K562 (cell line): ENCODE results near the gene TXNIP. TPM values are rescaled to one million over a fixed set of nuclear protein-coding genes. Genes with fewer than 3 reads are reported as not detected.
A peak's percentile ranks its signal among the peaks of the same experiment; 100 is the strongest.

Experiments
- CC2D1A ChIP-seq: fragments of 450-650 bp; IDR thresholded peaks from 2 replicates; pipeline ENCODE4 v1.6.1; 2017; ENCODE audit warnings: mild to moderate bottlenecking
- CHD1 ChIP-seq: fragments of 200-600 bp; sonication (generic); IDR thresholded peaks from one replicate; pipeline ENCODE4 v1.6.1; 2012; ENCODE audit warnings: mild to moderate bottlenecking, moderate library complexity, low read length, inconsistent platforms
- FOSL1 ChIP-seq: fragments of 200-800 bp; sonication (Bioruptor generic); conservative IDR thresholded peaks from 2 replicates; pipeline ENCODE4 v1.6.1; 2016; ENCODE audit warnings: missing genetic modification characterization, missing compliant biosample characterization
- FOXP1 ChIP-seq: sonication (generic); formaldehyde crosslinking; IDR thresholded peaks from 2 replicates; pipeline ENCODE4 v1.8.0; 2022; ENCODE audit warnings: mild to moderate bottlenecking, missing genetic modification reagents
- GATAD2A ChIP-seq: fragments of 450-650 bp; IDR thresholded peaks from 2 replicates; pipeline ENCODE4 v1.6.1; 2017
- KLF10 ChIP-seq: fragments of 250-450 bp; sonication (Bioruptor Pico); IDR thresholded peaks from 2 replicates; pipeline ENCODE4 v1.6.1; 2021; ENCODE audit warnings: matching md5 sums
- MAFG ChIP-seq: fragments of 450-650 bp; conservative IDR thresholded peaks from 2 replicates; pipeline ENCODE4 v1.6.1; 2016; ENCODE audit warnings: missing genetic modification characterization, missing compliant biosample characterization
- MAFK ChIP-seq: IDR thresholded peaks from 2 replicates; pipeline ENCODE4 v1.6.1; 2011; ENCODE audit warnings: low read length, improper control_type of control experiment
- POLR3A ChIP-seq: IDR thresholded peaks from 2 replicates; pipeline ENCODE4 v1.6.1; 2011; ENCODE audit warnings: borderline replicate concordance, mild to moderate bottlenecking, moderate library complexity; ENCODE audit not compliant: insufficient read length, insufficient read depth; ENCODE audit errors: extremely low read depth
- RHOXF2B ChIP-seq: fragments of 250-450 bp; sonication (Bioruptor Pico); conservative IDR thresholded peaks from 2 replicates; pipeline ENCODE4 v1.5.1; 2021
- SIX5 ChIP-seq, 2 experiments: IDR thresholded peaks; 2 replicates each; pipeline ENCODE4 v1.6.1; 2011; ENCODE audit warnings: low read length in 2 of 2, borderline replicate concordance in 1 of 2, low read depth in 1 of 2, mild to moderate bottlenecking in 1 of 2, moderate library complexity in 1 of 2; ENCODE audit not compliant: insufficient read depth in 1 of 2
- SMAD2 ChIP-seq: fragments of 150-350 bp; IDR thresholded peaks from 2 replicates; pipeline ENCODE4 v1.6.1; 2014; ENCODE audit warnings: low read depth, mild to moderate bottlenecking, low read length
- ZFX ChIP-seq: sonication (generic); formaldehyde crosslinking; IDR thresholded peaks from 2 replicates; pipeline ENCODE4 v1.8.0; 2022; ENCODE audit warnings: mild to moderate bottlenecking, missing genetic modification reagents, moderate library complexity
- ZNF444 ChIP-seq: fragments of 250-450 bp; sonication (Bioruptor Pico); IDR thresholded peaks from 2 replicates; pipeline ENCODE4 v1.4.0; 2020; ENCODE audit warnings: mild to moderate bottlenecking, moderate library complexity
- polyA plus RNA-seq, 8 experiments: library from polyadenylated mRNA; depleted of rRNA in 4 of 8; stranded (reverse) in 5 of 8; unstranded in 3 of 8; fragments of >200 nt; fragmentation: Nextera tagmentation in 2 of 8; fragmentation: Illumina TruSeq in 1 of 8; extraction: Ambion mirVana in 2 of 8; extraction: Trizol in 1 of 8; gene quantifications; 2 replicates each; pipeline versions ENCODE4 v1.2.1 to v1.2.3, GENCODE V29; 2011 to 2014; ENCODE audit warnings: inconsistent platforms in 1 of 8, missing spikeins in 1 of 8
- total RNA-seq, 7 experiments: library from RNA; depleted of rRNA in 6 of 7; stranded (reverse); fragments of >200 nt in 6 of 7; fragmentation: Illumina TruSeq in 2 of 7; extraction: Trizol in 2 of 7; gene quantifications; 2 replicates each; pipeline versions ENCODE4 v1.2.1 to v1.2.3, GENCODE V29; 2011 to 2021; ENCODE audit warnings: low replicate concordance in 1 of 7
- TF ChIP-seq, protein P1 (sequence below): fragments of 250-450 bp; sonication (Bioruptor Pico); IDR thresholded peaks from 2 replicates; pipeline ENCODE4 v1.8.0; 2022; ENCODE audit warnings: inconsistent platforms
- TF ChIP-seq, protein P2 (sequence below): fragments of 250-450 bp; sonication (Bioruptor Pico); IDR thresholded peaks from 2 replicates; pipeline ENCODE4 v1.5.0; 2021
- TF ChIP-seq, protein P3 (sequence below): fragments of 450-650 bp; IDR thresholded peaks from 2 replicates; pipeline ENCODE4 v1.6.1; 2017; ENCODE audit warnings: antibody characterized with exemption, mild to moderate bottlenecking
- TF ChIP-seq, protein P4 (sequence below), 2 experiments: fragments of 450-650 bp; conservative IDR thresholded peaks; 2 replicates each; pipeline ENCODE4 v1.6.1; 2017; ENCODE audit warnings: mild to moderate bottlenecking in 2 of 2, moderate library complexity in 2 of 2

The TXNIP gene
- total and polyA plus RNA-seq, 9 of the 15 experiments (the other 6 are each of a cell fraction or from before 2014, with no cell fraction given): 120 to 499 (median 257) TPM

DNA sequence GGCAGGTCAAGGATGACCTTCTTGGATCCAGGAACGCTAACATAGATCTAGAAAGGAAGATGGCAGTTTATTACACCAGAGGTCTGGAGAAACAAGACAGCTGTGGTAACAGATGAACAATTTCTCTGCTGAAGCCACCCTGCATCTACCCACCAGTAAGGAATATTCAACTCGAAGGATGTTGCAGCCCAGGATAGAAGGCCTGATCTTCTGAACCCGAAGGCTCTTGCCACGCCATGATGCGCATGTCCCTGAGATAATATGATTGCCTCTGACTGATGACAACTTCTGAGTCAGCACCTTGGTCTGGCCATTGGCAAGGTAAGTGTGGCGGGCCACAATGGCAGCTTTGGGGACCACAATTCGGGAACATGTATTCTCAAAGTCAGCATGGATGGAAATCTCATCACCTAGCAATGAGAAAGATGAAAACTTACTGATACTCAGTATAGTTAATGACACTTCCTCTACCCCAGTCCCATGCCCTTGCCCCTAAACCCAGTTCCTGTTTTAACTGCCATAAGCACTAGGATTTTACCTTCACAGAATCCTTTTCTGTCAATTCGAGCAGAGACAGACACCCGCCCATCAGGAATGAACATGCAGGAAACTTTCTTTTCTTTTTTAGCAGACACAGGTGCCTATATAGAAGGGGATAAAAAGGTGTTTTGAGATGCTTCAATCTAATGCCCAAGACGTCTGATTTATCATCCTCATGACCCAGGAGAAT lies 1.8 kb downstream of the TXNIP start (continued):
- TF ChIP-seq KLF10 (CRISPR knock-in tag): 0 out of 2 replicates have a peak, but pooled peaks have one; percentile 23
- TF ChIP-seq GATAD2A: 0 out of 2 replicates have a peak, but pooled peaks have one; percentile 20
- TF ChIP-seq RHOXF2B: peak; percentile 39; the same call in 1 of the 2 replicates
- TF ChIP-seq, protein P1, sequence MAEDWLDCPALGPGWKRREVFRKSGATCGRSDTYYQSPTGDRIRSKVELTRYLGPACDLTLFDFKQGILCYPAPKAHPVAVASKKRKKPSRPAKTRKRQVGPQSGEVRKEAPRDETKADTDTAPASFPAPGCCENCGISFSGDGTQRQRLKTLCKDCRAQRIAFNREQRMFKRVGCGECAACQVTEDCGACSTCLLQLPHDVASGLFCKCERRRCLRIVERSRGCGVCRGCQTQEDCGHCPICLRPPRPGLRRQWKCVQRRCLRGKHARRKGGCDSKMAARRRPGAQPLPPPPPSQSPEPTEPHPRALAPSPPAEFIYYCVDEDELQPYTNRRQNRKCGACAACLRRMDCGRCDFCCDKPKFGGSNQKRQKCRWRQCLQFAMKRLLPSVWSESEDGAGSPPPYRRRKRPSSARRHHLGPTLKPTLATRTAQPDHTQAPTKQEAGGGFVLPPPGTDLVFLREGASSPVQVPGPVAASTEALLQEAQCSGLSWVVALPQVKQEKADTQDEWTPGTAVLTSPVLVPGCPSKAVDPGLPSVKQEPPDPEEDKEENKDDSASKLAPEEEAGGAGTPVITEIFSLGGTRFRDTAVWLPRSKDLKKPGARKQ: no peak
- TF ChIP-seq SIX5 (IDR thresholded peaks at IDR 0.05; ENCODE audit: borderline replicate concordance in 1 of 2, insufficient read depth in 1 of 2, low read depth in 1 of 2, low read length in 2 of 2): no peak
- TF ChIP-seq, protein P2, sequence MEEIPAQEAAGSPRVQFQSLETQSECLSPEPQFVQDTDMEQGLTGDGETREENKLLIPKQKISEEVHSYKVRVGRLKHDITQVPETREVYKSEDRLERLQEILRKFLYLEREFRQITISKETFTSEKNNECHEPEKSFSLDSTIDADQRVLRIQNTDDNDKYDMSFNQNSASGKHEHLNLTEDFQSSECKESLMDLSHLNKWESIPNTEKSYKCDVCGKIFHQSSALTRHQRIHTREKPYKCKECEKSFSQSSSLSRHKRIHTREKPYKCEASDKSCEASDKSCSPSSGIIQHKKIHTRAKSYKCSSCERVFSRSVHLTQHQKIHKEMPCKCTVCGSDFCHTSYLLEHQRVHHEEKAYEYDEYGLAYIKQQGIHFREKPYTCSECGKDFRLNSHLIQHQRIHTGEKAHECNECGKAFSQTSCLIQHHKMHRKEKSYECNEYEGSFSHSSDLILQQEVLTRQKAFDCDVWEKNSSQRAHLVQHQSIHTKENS (CRISPR knock-in tag): no peak
- TF ChIP-seq, protein P3, sequence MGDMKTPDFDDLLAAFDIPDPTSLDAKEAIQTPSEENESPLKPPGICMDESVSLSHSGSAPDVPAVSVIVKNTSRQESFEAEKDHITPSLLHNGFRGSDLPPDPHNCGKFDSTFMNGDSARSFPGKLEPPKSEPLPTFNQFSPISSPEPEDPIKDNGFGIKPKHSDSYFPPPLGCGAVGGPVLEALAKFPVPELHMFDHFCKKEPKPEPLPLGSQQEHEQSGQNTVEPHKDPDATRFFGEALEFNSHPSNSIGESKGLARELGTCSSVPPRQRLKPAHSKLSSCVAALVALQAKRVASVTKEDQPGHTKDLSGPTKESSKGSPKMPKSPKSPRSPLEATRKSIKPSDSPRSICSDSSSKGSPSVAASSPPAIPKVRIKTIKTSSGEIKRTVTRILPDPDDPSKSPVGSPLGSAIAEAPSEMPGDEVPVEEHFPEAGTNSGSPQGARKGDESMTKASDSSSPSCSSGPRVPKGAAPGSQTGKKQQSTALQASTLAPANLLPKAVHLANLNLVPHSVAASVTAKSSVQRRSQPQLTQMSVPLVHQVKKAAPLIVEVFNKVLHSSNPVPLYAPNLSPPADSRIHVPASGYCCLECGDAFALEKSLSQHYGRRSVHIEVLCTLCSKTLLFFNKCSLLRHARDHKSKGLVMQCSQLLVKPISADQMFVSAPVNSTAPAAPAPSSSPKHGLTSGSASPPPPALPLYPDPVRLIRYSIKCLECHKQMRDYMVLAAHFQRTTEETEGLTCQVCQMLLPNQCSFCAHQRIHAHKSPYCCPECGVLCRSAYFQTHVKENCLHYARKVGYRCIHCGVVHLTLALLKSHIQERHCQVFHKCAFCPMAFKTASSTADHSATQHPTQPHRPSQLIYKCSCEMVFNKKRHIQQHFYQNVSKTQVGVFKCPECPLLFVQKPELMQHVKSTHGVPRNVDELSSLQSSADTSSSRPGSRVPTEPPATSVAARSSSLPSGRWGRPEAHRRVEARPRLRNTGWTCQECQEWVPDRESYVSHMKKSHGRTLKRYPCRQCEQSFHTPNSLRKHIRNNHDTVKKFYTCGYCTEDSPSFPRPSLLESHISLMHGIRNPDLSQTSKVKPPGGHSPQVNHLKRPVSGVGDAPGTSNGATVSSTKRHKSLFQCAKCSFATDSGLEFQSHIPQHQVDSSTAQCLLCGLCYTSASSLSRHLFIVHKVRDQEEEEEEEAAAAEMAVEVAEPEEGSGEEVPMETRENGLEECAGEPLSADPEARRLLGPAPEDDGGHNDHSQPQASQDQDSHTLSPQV: no peak
- TF ChIP-seq ZNF444 (CRISPR knock-in tag): no peak
- TF ChIP-seq, protein P4, sequence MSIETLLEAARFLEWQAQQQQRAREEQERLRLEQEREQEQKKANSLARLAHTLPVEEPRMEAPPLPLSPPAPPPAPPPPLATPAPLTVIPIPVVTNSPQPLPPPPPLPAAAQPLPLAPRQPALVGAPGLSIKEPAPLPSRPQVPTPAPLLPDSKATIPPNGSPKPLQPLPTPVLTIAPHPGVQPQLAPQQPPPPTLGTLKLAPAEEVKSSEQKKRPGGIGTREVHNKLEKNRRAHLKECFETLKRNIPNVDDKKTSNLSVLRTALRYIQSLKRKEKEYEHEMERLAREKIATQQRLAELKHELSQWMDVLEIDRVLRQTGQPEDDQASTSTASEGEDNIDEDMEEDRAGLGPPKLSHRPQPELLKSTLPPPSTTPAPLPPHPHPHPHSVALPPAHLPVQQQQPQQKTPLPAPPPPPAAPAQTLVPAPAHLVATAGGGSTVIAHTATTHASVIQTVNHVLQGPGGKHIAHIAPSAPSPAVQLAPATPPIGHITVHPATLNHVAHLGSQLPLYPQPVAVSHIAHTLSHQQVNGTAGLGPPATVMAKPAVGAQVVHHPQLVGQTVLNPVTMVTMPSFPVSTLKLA (conservative IDR thresholded peaks at IDR 0.05): peak in 1 of 2 experiments; percentile 43; a peak in 1 of 4 replicates
- no peak for TF ChIP-seq SMAD2
- TF ChIP-seq CHD1: peak; percentile 96
- no peak for TF ChIP-seq ZFX
- peak; percentile 77 for TF ChIP-seq MAFK
- peak; percentile 41; the same call in 1 of the 2 replicates for TF ChIP-seq FOXP1 (CRISPR knock-in tag)
- TF ChIP-seq POLR3A: no peak
- peak; percentile 49; the same call in 1 of the 2 replicates for TF ChIP-seq FOSL1 (tag)
- TF ChIP-seq MAFG (tag): peak; percentile 65
- TF ChIP-seq CC2D1A: no peak
